Putamen (tissue), 1 donor: ENCODE measurements around the gene RAF1.
A peak's percentile ranks its signal among the peaks of the same experiment; 100 is the strongest.
"Not testable (repeated sequence)": the region's sequence is repeated elsewhere in the genome, so short reads cannot be mapped to it uniquely, and the experiment has no call there.

ENCODE experiments used
- DNase-seq: peaks from one replicate; pipeline ENCODE4 v3.0.0-alpha.2; 2016; ENCODE audit warnings: low spot score

RAF1 gene

GRCh38 chr3:12675115-12675810 lies 11.3 kb upstream of the RAF1 start:
- DNase-seq, result no peak

- DNase-seq, result not testable (repeated sequence)
These were observed 10.2 kb upstream of the RAF1 start for GRCh38 chr3:12673956-12674736.

GRCh38 chr3:12671120-12671450 lies 7.2 kb upstream of the RAF1 start:
- DNase-seq, result no peak

GRCh38 chr3:12670365-12671119 lies 6.6 kb upstream of the RAF1 start:
- DNase-seq, result no peak

GRCh38 chr3:12663401-12663935 lies 449 bp downstream of the RAF1 start:
- DNase-seq, result peak; percentile 30

GRCh38 chr3:12662593-12663400 lies 1.1 kb downstream of the RAF1 start:
- DNase-seq, result peak; percentile 42

- no peak for DNase-seq
These were observed 1.9 kb downstream of the RAF1 start for GRCh38 chr3:12661926-12662592.

GRCh38 chr3:12661375-12661774 lies 2.5 kb downstream of the RAF1 start:
- DNase-seq, result not testable (repeated sequence)

- no peak for DNase-seq
These were observed 3.7 kb downstream of the RAF1 start for GRCh38 chr3:12660196-12660595.

- DNase-seq, result no peak
These were observed 4.5 kb downstream of the RAF1 start for GRCh38 chr3:12659316-12660015.

GRCh38 chr3:12658593-12659058 lies 5.3 kb downstream of the RAF1 start:
- DNase-seq, result no peak

GRCh38 chr3:12656850-12657249 lies 7.1 kb downstream of the RAF1 start:
- DNase-seq, result no peak

GRCh38 chr3:12656193-12656592 lies 7.7 kb downstream of the RAF1 start:
- DNase-seq, result no peak

- no peak for DNase-seq
These were observed 8.2 kb downstream of the RAF1 start for GRCh38 chr3:12655701-12656100.

GRCh38 chr3:12653747-12654146 lies 10.2 kb downstream of the RAF1 start:
- no peak for DNase-seq

- no peak for DNase-seq
These were observed 15.4 kb downstream of the RAF1 start for GRCh38 chr3:12648384-12648959.

GRCh38 chr3:12644331-12644937 lies 19.5 kb downstream of the RAF1 start:
- no peak for DNase-seq

- no peak for DNase-seq
These were observed 20.2 kb downstream of the RAF1 start for GRCh38 chr3:12643724-12644123.

GRCh38 chr3:12643010-12643380 lies 20.9 kb downstream of the RAF1 start:
- no peak for DNase-seq

- not testable (repeated sequence) for DNase-seq
These were observed 23.1 kb downstream of the RAF1 start for GRCh38 chr3:12640853-12641252.
